ENCODE measurements around the gene KCNK17.

Gene KCNK17

GRCh38 chr6:39279539-39279938 lies 34.7 kb downstream of the KCNK17 start:
- H3K4me3 ChIP-seq (ENCODE audit: low read depth, low read length), result no peak overlapping the region
- DNase-seq (ENCODE audit: low read depth), result no peak

- DNase-seq (ENCODE audit: low read depth), result no peak
Measured at GRCh38 chr6:39276379-39276995, 37.7 kb downstream of the KCNK17 start.

GRCh38 chr6:39274903-39275302 lies 39.3 kb downstream of the KCNK17 start:
- no peak for DNase-seq (ENCODE audit: low read depth)

More at GRCh38 chr6:39276379-39276995, 37.7 kb downstream of the KCNK17 start:
- H3K4me3 ChIP-seq (ENCODE audit: low read depth, low read length), result no peak overlapping the region

GRCh38 chr6:39274471-39274870 lies 39.7 kb downstream of the KCNK17 start:
- DNase-seq (ENCODE audit: low read depth), result no peak
- no peak overlapping the region for H3K4me3 ChIP-seq (ENCODE audit: low read depth, low read length)

More at GRCh38 chr6:39274903-39275302, 39.3 kb downstream of the KCNK17 start:
- H3K4me3 ChIP-seq (ENCODE audit: low read depth, low read length), result no peak overlapping the region

- no peak overlapping the region for H3K4me3 ChIP-seq (ENCODE audit: low read depth, low read length)
- no peak for DNase-seq (ENCODE audit: low read depth)
Measured at GRCh38 chr6:39273406-39273821, 40.8 kb downstream of the KCNK17 start.

- H3K4me3 ChIP-seq (ENCODE audit: low read depth, low read length), result no peak overlapping the region
- no peak for DNase-seq (ENCODE audit: low read depth)
Measured at GRCh38 chr6:39269961-39270360, 44.3 kb downstream of the KCNK17 start.

- no peak for DNase-seq (ENCODE audit: low read depth)
- H3K4me3 ChIP-seq (ENCODE audit: low read depth, low read length), result no peak overlapping the region
Measured at GRCh38 chr6:39268721-39269120, 45.5 kb downstream of the KCNK17 start.

- no peak for DNase-seq (ENCODE audit: low read depth)
- H3K4me3 ChIP-seq (ENCODE audit: low read depth, low read length), result no peak overlapping the region
Measured at GRCh38 chr6:39268171-39268570, 46.0 kb downstream of the KCNK17 start.

- no peak for DNase-seq (ENCODE audit: low read depth)
- no peak overlapping the region for H3K4me3 ChIP-seq (ENCODE audit: low read depth, low read length)
Measured at GRCh38 chr6:39266782-39267355, 47.4 kb downstream of the KCNK17 start.

- H3K4me3 ChIP-seq (ENCODE audit: low read depth, low read length), result no peak overlapping the region
- DNase-seq (ENCODE audit: low read depth), result no peak
Measured at GRCh38 chr6:39266375-39266774, 47.8 kb downstream of the KCNK17 start.

GRCh38 chr6:39263303-39264037 lies 50.7 kb downstream of the KCNK17 start:
- DNase-seq (ENCODE audit: low read depth), result no peak
- H3K4me3 ChIP-seq (ENCODE audit: low read depth, low read length), result no peak overlapping the region

- DNase-seq (ENCODE audit: low read depth), result no peak
- H3K4me3 ChIP-seq (ENCODE audit: low read depth, low read length), result no peak overlapping the region
Measured at GRCh38 chr6:39261751-39262150, 52.5 kb downstream of the KCNK17 start.

GRCh38 chr6:39260953-39261352 lies 53.3 kb downstream of the KCNK17 start:
- no peak for DNase-seq (ENCODE audit: low read depth)
- H3K4me3 ChIP-seq (ENCODE audit: low read depth, low read length), result no peak overlapping the region

GRCh38 chr6:39260456-39260855 lies 53.8 kb downstream of the KCNK17 start:
- no peak overlapping the region for H3K4me3 ChIP-seq (ENCODE audit: low read depth, low read length)
- DNase-seq (ENCODE audit: low read depth), result no peak

GRCh38 chr6:39256294-39256940 lies 57.8 kb downstream of the KCNK17 start:
- no peak overlapping the region for H3K4me3 ChIP-seq (ENCODE audit: low read depth, low read length)
- no peak for DNase-seq (ENCODE audit: low read depth)

GRCh38 chr6:39254999-39255535 lies 59.2 kb downstream of the KCNK17 start:
- H3K4me3 ChIP-seq (ENCODE audit: low read depth, low read length), result no peak overlapping the region
- DNase-seq (ENCODE audit: low read depth), result no peak

- H3K4me3 ChIP-seq (ENCODE audit: low read depth, low read length), result no peak overlapping the region
- no peak for DNase-seq (ENCODE audit: low read depth)
Measured at GRCh38 chr6:39251406-39251805, 62.8 kb downstream of the KCNK17 start.

GRCh38 chr6:39250507-39250906 lies 63.7 kb downstream of the KCNK17 start:
- H3K4me3 ChIP-seq (ENCODE audit: low read depth, low read length), result no peak overlapping the region
- DNase-seq (ENCODE audit: low read depth), result no peak

GRCh38 chr6:39249278-39249677 lies 64.9 kb downstream of the KCNK17 start:
- no peak for DNase-seq (ENCODE audit: low read depth)
- no peak overlapping the region for H3K4me3 ChIP-seq (ENCODE audit: low read depth, low read length)
